ENCODE data around the gene ARMCX1.

DNA sequence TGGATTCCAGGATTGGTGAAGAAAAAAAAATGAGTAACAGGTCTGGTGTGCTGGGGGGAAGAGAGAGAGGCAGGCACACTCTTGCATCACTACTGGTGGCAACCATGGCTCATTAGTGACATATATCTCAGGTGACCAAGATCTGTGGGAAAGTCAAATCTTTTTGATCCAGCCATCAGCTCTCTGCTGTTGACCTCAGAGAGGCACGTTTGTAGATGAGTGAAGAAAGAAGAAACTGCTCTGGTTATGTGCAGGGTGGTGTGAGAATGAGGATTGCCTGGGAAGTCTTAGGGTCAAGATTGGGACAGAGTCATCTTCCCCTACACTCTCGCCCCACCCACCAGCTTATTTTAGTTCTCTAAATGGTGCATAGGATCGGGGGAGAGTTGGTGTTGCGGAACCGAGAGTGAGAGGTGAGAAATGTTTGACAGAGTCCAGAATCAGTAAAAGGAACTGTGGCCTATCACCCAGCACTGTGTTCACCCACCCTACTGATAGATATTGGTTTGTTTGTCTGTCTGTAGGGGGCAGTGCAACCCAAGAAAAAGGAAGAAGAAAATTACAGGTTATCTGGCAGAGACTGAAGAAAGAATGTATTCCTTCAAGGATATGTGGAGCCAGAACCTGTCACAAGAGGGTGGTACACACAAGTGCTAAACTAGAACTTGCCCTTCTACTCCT, 45.5 kb downstream of the ARMCX1 start:
- TF ChIP-seq POLR2AphosphoS5 (IDR thresholded peaks at IDR 0.05; ENCODE audit: low read depth, low read length) (no peak), POLR2A (IDR thresholded peaks at IDR 0.05; ENCODE audit: low read depth, low read length) (no peak)
